ENCODE results near the gene STK32C. TPM values are rescaled to one million over a fixed set of nuclear protein-coding genes. Genes with fewer than 3 reads are reported as not detected.

Gene STK32C
- total RNA-seq, 1 donor, result 6.7 TPM

- H3K4me3 ChIP-seq (ENCODE audit: low read depth, low read length), result no peak overlapping the region
Observed at GRCh38 chr10:132166216-132166950, 141.4 kb downstream of the STK32C start.

GRCh38 chr10:132165416-132165980, 142.3 kb downstream of the STK32C start:
- no peak for DNase-seq (ENCODE audit: low read depth)
- H3K4me3 ChIP-seq (ENCODE audit: low read depth, low read length), result no peak overlapping the region
- TF ChIP-seq CTCF (IDR thresholded peaks at IDR 0.05; ENCODE audit: insufficient read depth, low read length), result no peak

More at GRCh38 chr10:132166216-132166950, 141.4 kb downstream of the STK32C start:
- no peak for DNase-seq (ENCODE audit: low read depth)
- no peak for TF ChIP-seq CTCF (IDR thresholded peaks at IDR 0.05; ENCODE audit: insufficient read depth, low read length)

GRCh38 chr10:132164761-132165278, 142.9 kb downstream of the STK32C start:
- no peak for DNase-seq (ENCODE audit: low read depth)
- TF ChIP-seq CTCF (IDR thresholded peaks at IDR 0.05; ENCODE audit: insufficient read depth, low read length), result no peak
- no peak overlapping the region for H3K4me3 ChIP-seq (ENCODE audit: low read depth, low read length)

GRCh38 chr10:132163826-132164515, 143.8 kb downstream of the STK32C start:
- no peak for DNase-seq (ENCODE audit: low read depth)
- no peak overlapping the region for H3K4me3 ChIP-seq (ENCODE audit: low read depth, low read length)
- no peak for TF ChIP-seq CTCF (IDR thresholded peaks at IDR 0.05; ENCODE audit: insufficient read depth, low read length)

GRCh38 chr10:132163278-132163765, 144.4 kb downstream of the STK32C start:
- DNase-seq (ENCODE audit: low read depth), result no peak

More at GRCh38 chr10:132163278-132163765, 144.4 kb downstream of the STK32C start:
- no peak for TF ChIP-seq CTCF (IDR thresholded peaks at IDR 0.05; ENCODE audit: insufficient read depth, low read length)
- H3K4me3 ChIP-seq (ENCODE audit: low read depth, low read length), result no peak overlapping the region
